T-cell (primary cell): ENCODE measurements around the gene PYGM. TPM values are rescaled to one million over a fixed set of nuclear protein-coding genes. Genes with fewer than 3 reads are reported as not detected.

ENCODE experiments used
- ATAC-seq, 4 experiments: fragments of 200-7000 bp in 3 of 4; fragments of 150-1000 bp in 1 of 4; cut with Tn5 transposase; replicated peaks in 1 of 4; 1 replicate in 3 of 4; 2 replicates in 1 of 4; pipeline ENCODE4 v1.10.0; 2021; ENCODE audit warnings: moderate library complexity in 3 of 4, mild to moderate bottlenecking in 2 of 4, moderate number of reproducible peaks in 1 of 4
- CTCF ChIA-PET, 2 donors: fragments of 300-600 bp; sonication (Branson Sonifier 250); formaldehyde crosslinking; loops; one replicate each; lab custom pipeline; 2022; ENCODE audit warnings: antibody characterized with exemption in 2 of 2; lab: Charles Lee
- POLR2A ChIA-PET, 2 donors: fragments of 300-600 bp; sonication (Branson Sonifier 250); formaldehyde crosslinking; loops; one replicate each; lab custom pipeline; 2022; ENCODE audit warnings: antibody characterized with exemption in 2 of 2; lab: Charles Lee
- DNase-seq, 35 experiments: peaks; one replicate each; pipeline versions ENCODE4 v3.0.0 to v3.0.0-alpha.2; 2013 to 2023
- H3K27ac ChIP-seq: one replicate; pipeline ENCODE4 v1.5.1; 2013; ENCODE audit warnings: low read length
- H3K27me3 ChIP-seq, 2 experiments: replicated peaks in 1 of 2; 1 replicate in 1 of 2; 2 replicates in 1 of 2; pipeline versions ENCODE4 v1.6.1 to v1.7.0; 2013; ENCODE audit warnings: low read length in 1 of 2, mixed read lengths in 1 of 2; ENCODE audit not compliant: control insufficient read depth in 2 of 2, insufficient read depth in 2 of 2; ENCODE audit errors: extremely low read depth in 1 of 2
- H3K36me3 ChIP-seq, 2 donors: 1 replicate in 1 of 2; 2 replicates in 1 of 2; pipeline versions ENCODE4 v1.6.1 to v1.7.0; 2013; ENCODE audit warnings: low read length in 1 of 2; ENCODE audit not compliant: control insufficient read depth in 2 of 2, insufficient read depth in 1 of 2; ENCODE audit errors: extremely low read depth in 1 of 2
- H3K4me1 ChIP-seq, 2 experiments: 1 replicate in 1 of 2; 2 replicates in 1 of 2; pipeline versions ENCODE4 v1.6.1 to v1.7.0; 2013; ENCODE audit warnings: low read length in 2 of 2, mixed read lengths in 1 of 2; ENCODE audit not compliant: insufficient read depth in 2 of 2, control insufficient read depth in 1 of 2; ENCODE audit errors: extremely low read depth in 1 of 2
- H3K4me3 ChIP-seq, 2 donors: 1 replicate in 1 of 2; 2 replicates in 1 of 2; pipeline versions ENCODE4 v1.5.1 to v1.7.0; 2013; ENCODE audit warnings: mild to moderate bottlenecking in 2 of 2, low read length in 1 of 2, moderate library complexity in 1 of 2; ENCODE audit not compliant: control insufficient read depth in 1 of 2; ENCODE audit errors: extremely low read depth in 1 of 2
- H3K9me3 ChIP-seq: 2 replicates; pipeline ENCODE4 v1.7.0; 2013
- H3K27ac Mint-ChIP-seq, 2 donors: one replicate each; pipeline ENCODE4 v1.8.0; 2020 to 2021; ENCODE audit warnings: mild to moderate bottlenecking in 2 of 2, mixed read lengths in 2 of 2
- H3K27me3 Mint-ChIP-seq, 2 donors: one replicate each; pipeline ENCODE4 v1.8.0; 2021 to 2022; ENCODE audit warnings: mixed read lengths in 2 of 2
- H3K36me3 Mint-ChIP-seq: one replicate; pipeline ENCODE4 v1.8.0; 2021; ENCODE audit warnings: mixed read lengths
- H3K4me1 Mint-ChIP-seq, 3 donors: one replicate each; pipeline ENCODE4 v1.8.0; 2020 to 2022; ENCODE audit warnings: mixed read lengths in 3 of 3, mild to moderate bottlenecking in 1 of 3
- H3K4me3 Mint-ChIP-seq, 3 donors: one replicate each; pipeline ENCODE4 v1.8.0; 2020 to 2022; ENCODE audit warnings: mild to moderate bottlenecking in 3 of 3, mixed read lengths in 3 of 3, moderate library complexity in 3 of 3
- H3K9me3 Mint-ChIP-seq, 3 donors: one replicate each; pipeline ENCODE4 v1.8.0; 2020 to 2022; ENCODE audit warnings: mixed read lengths in 3 of 3
- whole genome bisulfite sequencing: methylation state at CpG from one replicate; pipeline ENCODE4 v1.1.5; 2013; ENCODE audit warnings: missing lambda C conversion rate; ENCODE audit not compliant: insufficient coverage; 5-methylcytosine and 5-hydroxymethylcytosine counted together
- total RNA-seq, 35 experiments: library from RNA in 6 of 35; stranded (reverse) in 6 of 35; fragments of 120-200 nt in 1 of 35; gene quantifications; one replicate each; pipeline versions ENCODE4 v1.2.1 to v1.2.4 and lab custom pipeline; 2013 to 2026

The PYGM gene
- total RNA-seq, 5 donors from 2014 or later (not counting 1 experiment from before 2014, with no cell fraction given) = 7.4 to 34.7 (median 8.5) TPM

DNA sequence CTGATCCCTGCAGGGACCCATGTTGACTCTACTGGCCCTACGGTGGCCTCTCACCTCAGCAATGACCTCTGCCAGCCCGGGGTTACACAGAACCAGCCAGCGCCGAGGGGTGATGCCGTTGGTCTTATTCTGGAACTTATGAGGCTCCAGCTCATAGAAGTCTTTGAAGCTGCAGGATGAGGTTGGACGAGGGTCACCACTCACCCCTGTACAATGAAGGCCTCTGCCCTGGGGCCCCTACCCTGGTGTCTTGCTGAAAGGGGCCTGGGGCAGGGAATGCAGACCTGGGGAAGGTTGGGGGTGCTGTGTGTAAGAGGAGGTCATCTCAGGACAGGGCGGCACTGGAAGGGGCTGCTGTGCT is 6.8 kb downstream of the PYGM start:
- H3K4me3 Mint-ChIP-seq = no peak overlapping the region
- Histone ChIP-seq H3K27me3 (no peaks in the 10 kb centered on the region), H3K27ac (no peak overlapping the region), H3K9me3 (no peaks in the 10 kb centered on the region), H3K4me3 (no peak overlapping the region), H3K36me3 (peaks cover 17 to 28% of the 10 kb centered on the region in 2 donors), H3K4me1 (peaks cover 0 to 57% of the 10 kb centered on the region in 2 experiments)
- peak overlapping the region in 1 of 2 donors; percentile 27 for H3K27ac Mint-ChIP-seq
- ATAC-seq (no peak), DNase-seq (no peak)
- no peaks in the 10 kb centered on the region for H3K27me3 Mint-ChIP-seq
- peaks cover 24 to 35% (median 33%) of the 10 kb centered on the region in 3 donors for H3K4me1 Mint-ChIP-seq
- ChIA-PET CTCF (no interaction called here), POLR2A (no interaction called here)
- WGBS = 92% methylated on average over 6 of the region's 7 CpGs
- peaks cover 17% of the 10 kb centered on the region for H3K36me3 Mint-ChIP-seq
- no peaks in the 10 kb centered on the region for H3K9me3 Mint-ChIP-seq

DNA sequence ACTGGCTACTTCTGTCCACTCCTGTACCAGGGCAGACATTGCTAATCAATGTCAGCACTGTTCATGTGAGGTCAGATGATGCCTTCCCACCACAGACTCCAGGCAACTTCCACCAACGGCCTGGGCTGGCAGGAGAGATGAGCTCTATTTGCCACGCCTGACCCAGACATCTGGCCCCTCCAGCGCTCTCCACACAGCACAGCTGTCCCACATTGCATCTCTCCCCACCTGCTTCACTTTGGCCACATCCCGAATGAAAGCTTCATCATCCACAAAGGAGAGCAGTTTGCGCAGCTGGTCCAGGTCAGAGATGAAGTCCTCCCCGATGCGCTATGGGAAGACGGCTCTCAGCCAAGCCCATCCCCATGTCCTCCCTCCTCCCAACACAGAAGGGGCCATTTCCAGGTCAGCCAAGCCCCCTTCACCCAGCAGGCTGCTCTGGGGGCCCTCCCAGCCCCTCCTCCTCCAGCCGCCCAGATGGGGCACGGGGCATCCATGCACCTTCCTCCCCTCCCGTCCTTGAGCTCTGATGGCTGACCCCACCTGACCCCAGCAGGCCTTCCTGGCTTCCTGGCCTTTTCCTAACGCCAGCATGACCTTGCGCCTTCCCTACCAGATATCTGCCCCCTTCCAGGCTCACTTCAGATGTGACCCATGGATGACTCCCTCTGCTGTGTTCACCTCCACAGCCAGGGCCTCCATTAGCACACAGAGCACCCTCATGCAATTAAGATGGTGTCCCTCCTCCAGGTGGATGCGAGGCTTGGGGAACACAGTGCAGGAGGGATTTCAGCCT is 7.4 kb downstream of the PYGM start:
- H3K27ac Mint-ChIP-seq = peak overlapping the region; percentile 48
- POLR2A ChIA-PET = interaction anchor here (0.6 to 1.4 kb wide), 2 partner anchors 20 kb away, joined by 3 read pairs; no protein-coding TSS in a partner anchor
- Histone ChIP-seq H3K4me3 (no peak overlapping the region), H3K36me3 (peaks cover 13 to 25% of the 10 kb centered on the region in 2 donors), H3K27ac (no peak overlapping the region), H3K27me3 (no peaks in the 10 kb centered on the region), H3K9me3 (no peaks in the 10 kb centered on the region), H3K4me1 (peaks cover 0 to 51% of the 10 kb centered on the region in 2 experiments)
- WGBS = 94% methylated on average over 14 of the region's 14 CpGs
- H3K4me3 Mint-ChIP-seq = no peak overlapping the region
- peaks cover 23 to 37% (median 34%) of the 10 kb centered on the region in 3 donors for H3K4me1 Mint-ChIP-seq
- H3K9me3 Mint-ChIP-seq = no peaks in the 10 kb centered on the region
- DNase-seq = no peak
- CTCF ChIA-PET = no interaction called here
- no peaks in the 10 kb centered on the region for H3K27me3 Mint-ChIP-seq
- peaks cover 17% of the 10 kb centered on the region for H3K36me3 Mint-ChIP-seq
- ATAC-seq = no peak

DNA sequence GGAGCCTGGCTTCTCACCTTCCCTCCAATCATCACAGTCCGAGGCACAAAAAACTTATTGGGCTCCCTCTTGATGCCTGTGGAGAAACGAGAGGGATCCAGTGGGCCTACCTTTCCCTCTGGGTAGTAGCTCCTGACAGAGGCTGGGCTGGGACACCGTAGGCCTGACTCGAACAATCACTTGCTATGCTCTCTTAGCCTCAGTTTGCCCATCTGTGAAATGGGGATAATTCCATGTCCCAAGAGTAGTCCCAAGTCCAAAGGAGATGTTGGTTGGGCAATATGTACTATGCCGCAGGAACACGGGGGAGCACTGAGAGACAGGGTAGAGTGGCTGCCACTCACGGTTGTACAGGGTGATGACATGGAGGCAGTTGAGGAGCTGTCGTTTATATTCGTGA is 8.2 kb downstream of the PYGM start:
- Mint-ChIP-seq H3K36me3 (peaks cover 17% of the 10 kb centered on the region), H3K27ac (peak overlapping the region; percentile 48 to 80), H3K4me3 (no peak overlapping the region), H3K9me3 (no peaks in the 10 kb centered on the region), H3K4me1 (peaks cover 22 to 39% (median 34%) of the 10 kb centered on the region in 3 donors), H3K27me3 (no peaks in the 10 kb centered on the region)
- H3K27ac ChIP-seq = no peak overlapping the region
- peaks cover 12 to 22% of the 10 kb centered on the region in 2 donors for H3K36me3 ChIP-seq
- CTCF ChIA-PET = interaction anchor here in 1 of 2 donors (1.7 kb wide), 1 partner anchor 8 kb away, joined by 7 read pairs; the partner anchor contains the start of gene PYGM
- WGBS = 85% methylated on average over 7 of the region's 9 CpGs
- H3K9me3 ChIP-seq = no peaks in the 10 kb centered on the region
- no peak overlapping the region for H3K4me3 ChIP-seq
- DNase-seq (no peak), ATAC-seq (no peak)
- peaks cover 2 to 51% of the 10 kb centered on the region in 2 experiments for H3K4me1 ChIP-seq
- POLR2A ChIA-PET = interaction anchor here (0.6 to 1.4 kb wide), 2 partner anchors 20 to 21 kb away, joined by 3 read pairs; no protein-coding TSS in a partner anchor
- no peaks in the 10 kb centered on the region for H3K27me3 ChIP-seq

DNA sequence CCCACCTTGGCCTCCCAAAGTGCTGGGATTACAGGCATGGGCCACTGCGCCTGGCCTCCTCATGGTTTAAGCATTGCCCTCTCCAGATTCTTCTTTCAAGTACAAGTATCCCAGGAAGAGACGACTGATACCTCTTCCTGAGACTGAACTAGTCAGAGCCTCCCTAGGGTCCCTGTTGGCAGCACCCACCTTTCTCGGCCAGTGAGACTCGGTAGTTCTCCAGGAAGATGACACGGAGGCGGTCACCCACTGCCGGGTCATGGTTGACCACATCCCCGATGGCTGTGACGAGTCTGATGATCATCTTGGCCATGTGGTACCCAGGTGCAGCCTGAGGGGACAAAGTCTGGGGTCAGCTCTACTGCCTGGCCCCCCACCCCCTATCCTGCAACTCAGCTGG is 8.6 kb downstream of the PYGM start:
- peaks cover 12 to 22% of the 10 kb centered on the region in 2 donors for H3K36me3 ChIP-seq
- no peak overlapping the region for H3K27ac ChIP-seq
- no peaks in the 10 kb centered on the region for H3K27me3 ChIP-seq
- 92% methylated on average over 9 of the region's 9 CpGs for WGBS
- Mint-ChIP-seq H3K27ac (peak overlapping the region; percentile 89 to 90), H3K9me3 (no peaks in the 10 kb centered on the region), H3K4me3 (peak overlapping the region in 1 of 3 donors; percentile 52), H3K4me1 (peaks cover 27 to 43% (median 38%) of the 10 kb centered on the region in 3 donors), H3K27me3 (no peaks in the 10 kb centered on the region), H3K36me3 (peaks cover 17% of the 10 kb centered on the region)
- POLR2A ChIA-PET = interaction anchor here in 1 of 2 donors (1.4 kb wide), 1 partner anchor 21 kb away, joined by 3 read pairs; no protein-coding TSS in a partner anchor
- peaks cover 6 to 53% of the 10 kb centered on the region in 2 experiments for H3K4me1 ChIP-seq
- no peaks in the 10 kb centered on the region for H3K9me3 ChIP-seq
- no peak for DNase-seq
- no peak overlapping the region for H3K4me3 ChIP-seq
- CTCF ChIA-PET = interaction anchor here in 1 of 2 donors (1.7 kb wide), 1 partner anchor 9 kb away, joined by 7 read pairs; the partner anchor contains the start of gene PYGM
- no peak for ATAC-seq

DNA sequence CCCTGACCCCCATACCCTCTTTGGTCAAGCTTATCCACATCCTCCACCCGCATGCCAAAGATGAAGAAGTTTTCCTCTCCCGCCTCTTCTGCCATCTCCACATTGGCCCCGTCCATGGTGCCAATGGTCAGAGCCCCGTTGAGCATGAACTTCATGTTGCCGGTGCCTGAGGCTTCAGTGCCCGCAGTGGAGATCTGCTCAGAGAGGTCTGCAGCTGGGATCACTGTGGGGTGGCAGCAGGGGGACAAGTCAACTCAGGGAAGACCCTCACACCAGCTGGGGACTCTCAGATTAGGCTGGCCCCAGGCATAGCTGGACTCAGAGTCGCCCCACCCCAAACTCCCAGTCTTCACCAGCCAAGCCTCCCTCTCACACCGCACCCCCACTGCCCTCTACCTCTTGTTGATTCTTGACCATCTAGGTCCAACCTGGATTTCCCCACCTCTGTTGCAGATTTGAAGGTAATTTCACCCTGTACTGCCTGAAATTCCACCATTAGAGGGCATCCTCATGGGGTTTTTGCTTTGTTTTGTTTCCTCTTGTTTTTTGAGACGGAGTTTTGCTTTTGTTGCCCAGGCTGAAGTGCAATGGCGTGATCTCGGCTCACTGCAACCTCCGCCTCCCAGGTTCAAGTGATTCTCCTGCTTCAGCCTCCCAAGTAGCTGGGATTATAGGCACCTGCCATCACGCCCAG is 9.3 kb downstream of the PYGM start:
- Mint-ChIP-seq H3K9me3 (no peaks in the 10 kb centered on the region), H3K27ac (peak overlapping the region; percentile 89 to 90), H3K27me3 (no peaks in the 10 kb centered on the region), H3K4me1 (peaks cover 27 to 45% (median 39%) of the 10 kb centered on the region in 3 donors), H3K36me3 (peaks cover 17% of the 10 kb centered on the region), H3K4me3 (peak overlapping the region in 1 of 3 donors; percentile 52)
- H3K4me1 ChIP-seq = peaks cover 6 to 54% of the 10 kb centered on the region in 2 experiments
- DNase-seq (peak in 1 of 35 experiments; percentile 55), ATAC-seq (no peak)
- no peak overlapping the region for H3K4me3 ChIP-seq
- H3K27me3 ChIP-seq = no peaks in the 10 kb centered on the region
- CTCF ChIA-PET = interaction anchor here in 1 of 2 donors (1.7 kb wide), 1 partner anchor 10 kb away, joined by 7 read pairs; the partner anchor contains the start of gene PYGM
- POLR2A ChIA-PET = interaction anchor here in 1 of 2 donors (1.4 kb wide), 1 partner anchor 22 kb away, joined by 3 read pairs; no protein-coding TSS in a partner anchor
- H3K36me3 ChIP-seq = peaks cover 8 to 22% of the 10 kb centered on the region in 2 donors
- H3K9me3 ChIP-seq = no peaks in the 10 kb centered on the region
- 98% methylated on average over 8 of the region's 13 CpGs for WGBS
- H3K27ac ChIP-seq = no peak overlapping the region
